WTC11 (cell line): ENCODE results near the gene COL26A1. TPM values are rescaled to one million over a fixed set of nuclear protein-coding genes. Genes with fewer than 3 reads are reported as not detected.
A peak's percentile ranks its signal among the peaks of the same experiment; 100 is the strongest.
"Not testable (repeated sequence)": the region's sequence is repeated elsewhere in the genome, so short reads cannot be mapped to it uniquely, and the experiment has no call there.

Experiments
- ATAC-seq: fragments of 200-7000 bp; cut with Tn5 transposase; 2 replicates; pipeline ENCODE4 v1.10.0; 2021; ENCODE audit warnings: mild to moderate bottlenecking, moderate library complexity
- CTCF ChIA-PET: fragments of 300-600 bp; sonication (Branson Sonifier 250); formaldehyde crosslinking; loops from one replicate; lab custom pipeline; 2021; ENCODE audit warnings: antibody characterized with exemption; lab: Charles Lee
- POLR2A ChIA-PET: fragments of 350-600 bp; sonication (Branson Sonifier 250); formaldehyde crosslinking; loops from one replicate; lab custom pipeline; 2021; ENCODE audit warnings: antibody characterized with exemption; lab: Charles Lee
- DNase-seq: peaks from one replicate; pipeline ENCODE4 v3.0.0; 2021; ENCODE audit warnings: low spot score
- H3K27ac Mint-ChIP-seq: 2 replicates; pipeline ENCODE4 v1.8.0; 2021; ENCODE audit warnings: mixed read lengths
- H3K27me3 Mint-ChIP-seq: 2 replicates; pipeline ENCODE4 v1.8.0; 2021; ENCODE audit warnings: low read depth, mild to moderate bottlenecking, moderate library complexity, mixed read lengths
- H3K36me3 Mint-ChIP-seq: 2 replicates; pipeline ENCODE4 v1.8.0; 2021; ENCODE audit warnings: mixed read lengths
- H3K4me1 Mint-ChIP-seq: 2 replicates; pipeline ENCODE4 v1.8.0; 2022; ENCODE audit warnings: mixed read lengths
- H3K4me3 Mint-ChIP-seq: 2 replicates; pipeline ENCODE4 v1.8.0; 2021; ENCODE audit warnings: mild to moderate bottlenecking, moderate library complexity, mixed read lengths
- H3K9me3 Mint-ChIP-seq: 2 replicates; pipeline ENCODE4 v1.8.0; 2021; ENCODE audit warnings: mixed read lengths
- ATF3 ChIP-seq: sonication (generic); formaldehyde crosslinking; conservative IDR thresholded peaks from 2 replicates; pipeline ENCODE4 v1.8.1; 2022; ENCODE audit warnings: mild to moderate bottlenecking, missing genetic modification reagents
- ELF4 ChIP-seq: sonication (generic); formaldehyde crosslinking; IDR thresholded peaks from 2 replicates; pipeline ENCODE4 v1.8.1; 2022; ENCODE audit warnings: low read depth, mild to moderate bottlenecking, moderate library complexity, missing genetic modification reagents
- FOXK1 ChIP-seq: sonication (generic); formaldehyde crosslinking; IDR thresholded peaks from 2 replicates; pipeline ENCODE4 v1.8.0; 2022; ENCODE audit warnings: mild to moderate bottlenecking, moderate library complexity, missing genetic modification reagents
- GABPB1 ChIP-seq: sonication (generic); formaldehyde crosslinking; IDR thresholded peaks from 2 replicates; pipeline ENCODE4 v1.8.1; 2023; ENCODE audit warnings: mild to moderate bottlenecking, missing genetic modification reagents
- GRHL2 ChIP-seq: fragments of 250-450 bp; sonication (Bioruptor Pico); IDR thresholded peaks from 2 replicates; pipeline ENCODE4 v1.8.0; 2022; ENCODE audit warnings: mild to moderate bottlenecking, moderate library complexity; ENCODE audit not compliant: insufficient replicate concordance, severe bottlenecking
- GTF2I ChIP-seq: fragments of 250-450 bp; sonication (Bioruptor Pico); conservative IDR thresholded peaks from 2 replicates; pipeline ENCODE4 v1.4.0; 2021; ENCODE audit warnings: mild to moderate bottlenecking
- MAX ChIP-seq: sonication (generic); formaldehyde crosslinking; IDR thresholded peaks from 2 replicates; pipeline ENCODE4 v1.8.0; 2022; ENCODE audit warnings: mild to moderate bottlenecking, missing genetic modification reagents
- MYBL2 ChIP-seq: sonication (generic); formaldehyde crosslinking; IDR thresholded peaks from 2 replicates; pipeline ENCODE4 v1.8.1; 2023; ENCODE audit warnings: mild to moderate bottlenecking, moderate library complexity, missing genetic modification reagents
- NR3C1 ChIP-seq: sonication (generic); formaldehyde crosslinking; conservative IDR thresholded peaks from 2 replicates; pipeline ENCODE4 v1.8.1; 2023; ENCODE audit warnings: low read depth, mild to moderate bottlenecking, missing genetic modification reagents
- PRRX2 ChIP-seq: fragments of 250-450 bp; sonication (Bioruptor Pico); IDR thresholded peaks from 2 replicates; pipeline ENCODE4 v1.8.0; 2021; ENCODE audit warnings: mild to moderate bottlenecking
- RORB ChIP-seq: fragments of 250-450 bp; sonication (Bioruptor Pico); IDR thresholded peaks from 2 replicates; pipeline ENCODE4 v1.9.0; 2021; ENCODE audit warnings: mild to moderate bottlenecking
- TCF7 ChIP-seq: sonication (generic); formaldehyde crosslinking; IDR thresholded peaks from 2 replicates; pipeline ENCODE4 v1.8.0; 2022; ENCODE audit warnings: mild to moderate bottlenecking, low read depth, missing genetic modification reagents, moderate library complexity
- ZNF138 ChIP-seq: sonication (generic); formaldehyde crosslinking; conservative IDR thresholded peaks from 2 replicates; pipeline ENCODE4 v1.8.1; 2022; ENCODE audit warnings: mild to moderate bottlenecking, moderate library complexity, missing genetic modification reagents
- ZNF263 ChIP-seq: sonication (generic); formaldehyde crosslinking; IDR thresholded peaks from 2 replicates; pipeline ENCODE4 v1.8.1; 2022; ENCODE audit warnings: low read depth, mild to moderate bottlenecking, moderate library complexity, missing genetic modification reagents
- ZNF317 ChIP-seq: sonication (generic); formaldehyde crosslinking; IDR thresholded peaks from 2 replicates; pipeline ENCODE4 v1.8.1; 2023; ENCODE audit warnings: low read depth, mild to moderate bottlenecking, moderate library complexity, missing genetic modification reagents, borderline replicate concordance
- ZNF396 ChIP-seq: fragments of 250-450 bp; sonication (Bioruptor Pico); IDR thresholded peaks from 2 replicates; pipeline ENCODE4 v1.8.0; 2021; ENCODE audit warnings: mild to moderate bottlenecking, moderate library complexity, borderline replicate concordance
- ZNF671 ChIP-seq: fragments of 250-450 bp; sonication (Bioruptor Pico); IDR thresholded peaks from 2 replicates; pipeline ENCODE4 v1.8.0; 2021; ENCODE audit warnings: mild to moderate bottlenecking
- ZSCAN18 ChIP-seq: fragments of 250-450 bp; sonication (Bioruptor Pico); IDR thresholded peaks from 2 replicates; pipeline ENCODE4 v2.1.2; 2022; ENCODE audit warnings: mild to moderate bottlenecking, moderate library complexity
- total RNA-seq: library from RNA; stranded (reverse); gene quantifications from 3 replicates; pipeline ENCODE4 v1.2.3, GENCODE V29; 2021
- TF ChIP-seq, protein P1 (sequence below): fragments of 250-450 bp; sonication (Bioruptor Pico); conservative IDR thresholded peaks from 2 replicates; pipeline ENCODE4 v1.9.0; 2021; ENCODE audit warnings: mild to moderate bottlenecking
- TF ChIP-seq, protein P2 (sequence below): sonication (generic); formaldehyde crosslinking; IDR thresholded peaks from 2 replicates; pipeline ENCODE4 v1.8.1; 2023; ENCODE audit warnings: mild to moderate bottlenecking, missing genetic modification reagents

COL26A1 gene
- total RNA-seq, 1 experiment from 2014 or later = 64.4 TPM

- Mint-ChIP-seq H3K9me3 (no peaks in the 10 kb centered on the region), H3K27me3 (no peaks in the 10 kb centered on the region), H3K4me1 (peaks cover 38% of the 10 kb centered on the region), H3K4me3 (no peak overlapping the region), H3K36me3 (no peaks in the 10 kb centered on the region), H3K27ac (0 out of 2 replicates have a peak overlapping the region, but pooled peaks have one; percentile 53)
- no peak for TF ChIP-seq GABPB1 (CRISPR knock-in tag)
- ATAC-seq (no peak), DNase-seq (no peak)
- ChIA-PET POLR2A (interaction anchor here (0.9 kb wide), 1 partner anchor 14 kb away, joined by 6 read pairs; no protein-coding TSS in a partner anchor), CTCF (interaction anchor here (1.5 to 3.3 kb wide), 3 partner anchors 10 to 309 kb away, joined by 5 to 10 read pairs (median 6); partner anchors contain the start of gene IFT22)
These were observed 138.7 kb downstream of the COL26A1 start for GRCh38 chr7:101501351-101501750.

DNA sequence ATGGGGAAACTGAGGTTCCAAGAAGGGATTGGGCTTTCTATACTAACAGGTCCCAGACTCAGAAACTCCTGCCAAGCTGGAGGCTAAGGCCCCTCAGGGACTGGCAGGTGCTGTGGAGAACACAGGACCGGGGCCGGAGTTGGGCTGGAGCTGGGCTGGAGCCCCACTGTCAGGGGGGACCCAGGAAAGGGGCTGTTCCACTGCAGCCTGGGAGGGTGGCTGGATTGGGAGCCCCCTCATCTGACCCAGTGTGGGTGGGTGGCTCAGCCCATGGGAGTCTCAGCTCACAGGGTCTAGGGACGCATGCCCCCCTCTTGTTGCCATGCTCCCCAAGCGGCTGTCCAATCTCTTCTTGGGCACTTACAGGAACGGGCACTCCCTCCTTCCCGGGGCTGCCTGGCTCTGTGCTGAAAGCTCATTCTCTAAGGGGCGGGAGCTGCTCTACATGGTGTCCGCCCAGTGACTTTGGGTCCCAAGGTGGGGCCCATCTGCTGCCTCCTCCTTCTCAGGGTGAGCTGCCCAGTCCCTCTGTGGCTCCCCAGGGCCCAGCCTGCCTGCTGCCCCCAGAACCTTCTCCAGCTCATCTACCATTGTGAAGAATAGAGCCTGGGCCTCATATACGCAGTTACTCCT lies 139.9 kb downstream of the COL26A1 start:
- Mint-ChIP-seq H3K4me3 (no peak overlapping the region), H3K27ac (peak overlapping the region; percentile 48; the same call in 1 of the 2 replicates), H3K4me1 (peaks cover 49% of the 10 kb centered on the region), H3K36me3 (no peaks in the 10 kb centered on the region), H3K9me3 (no peaks in the 10 kb centered on the region), H3K27me3 (no peaks in the 10 kb centered on the region)
- ChIA-PET CTCF (interaction anchor here (1.2 to 3.3 kb wide), 4 partner anchors 12 to 310 kb away, joined by 5 to 10 read pairs (median 6); partner anchors contain the start of gene IFT22), POLR2A (no interaction called here)
- TF ChIP-seq PRRX2 (CRISPR knock-in tag) (no peak), ZNF138 (CRISPR knock-in tag) (no peak), ZNF263 (CRISPR knock-in tag) (no peak), RORB (CRISPR knock-in tag) (no peak), TCF7 (CRISPR knock-in tag) (no peak), ATF3 (CRISPR knock-in tag) (no peak), NR3C1 (CRISPR knock-in tag) (no peak), ZNF396 (CRISPR knock-in tag) (no peak), ZSCAN18 (CRISPR knock-in tag) (no peak), ZNF317 (CRISPR knock-in tag) (no peak), GTF2I (CRISPR knock-in tag) (no peak), MYBL2 (CRISPR knock-in tag) (no peak), GRHL2 (CRISPR knock-in tag) (no peak), ELF4 (CRISPR knock-in tag) (no peak), ZNF671 (no peak), MAX (CRISPR knock-in tag) (no peak), FOXK1 (no peak)
- TF ChIP-seq, protein P1, sequence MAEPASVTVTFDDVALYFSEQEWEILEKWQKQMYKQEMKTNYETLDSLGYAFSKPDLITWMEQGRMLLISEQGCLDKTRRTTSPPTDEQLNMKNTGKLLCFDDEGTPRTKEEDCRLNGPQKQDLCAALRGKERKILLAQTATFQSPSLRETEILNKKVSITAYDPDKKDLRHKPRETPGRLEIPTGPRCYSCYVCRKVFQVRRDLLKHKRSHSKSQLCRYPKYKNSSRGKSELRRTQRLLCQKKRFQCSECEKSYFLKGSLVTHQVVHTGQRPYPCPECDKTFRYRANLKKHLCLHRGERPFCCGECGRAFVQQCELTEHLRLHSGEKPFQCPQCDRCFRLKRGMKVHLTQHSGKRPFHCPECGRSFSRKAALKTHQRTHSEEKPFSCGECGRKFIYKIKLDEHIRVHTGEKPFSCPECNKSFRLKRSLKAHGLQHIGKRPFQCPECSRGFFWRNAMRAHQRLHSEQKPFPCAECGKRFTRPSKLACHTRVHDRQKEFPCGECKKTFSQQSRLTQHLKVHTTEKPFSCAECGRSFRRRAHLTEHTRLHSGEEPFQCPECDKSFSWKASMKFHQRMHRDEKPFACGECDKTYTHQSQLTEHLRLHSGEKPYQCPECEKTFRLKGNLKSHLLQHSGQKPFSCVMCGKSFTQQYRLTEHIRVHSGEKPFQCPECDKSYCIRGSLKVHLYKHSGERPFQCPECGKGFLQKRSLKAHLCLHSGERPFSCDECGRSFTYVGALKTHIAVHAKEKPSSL (CRISPR knock-in tag) = no peak
- TF ChIP-seq, protein P2, sequence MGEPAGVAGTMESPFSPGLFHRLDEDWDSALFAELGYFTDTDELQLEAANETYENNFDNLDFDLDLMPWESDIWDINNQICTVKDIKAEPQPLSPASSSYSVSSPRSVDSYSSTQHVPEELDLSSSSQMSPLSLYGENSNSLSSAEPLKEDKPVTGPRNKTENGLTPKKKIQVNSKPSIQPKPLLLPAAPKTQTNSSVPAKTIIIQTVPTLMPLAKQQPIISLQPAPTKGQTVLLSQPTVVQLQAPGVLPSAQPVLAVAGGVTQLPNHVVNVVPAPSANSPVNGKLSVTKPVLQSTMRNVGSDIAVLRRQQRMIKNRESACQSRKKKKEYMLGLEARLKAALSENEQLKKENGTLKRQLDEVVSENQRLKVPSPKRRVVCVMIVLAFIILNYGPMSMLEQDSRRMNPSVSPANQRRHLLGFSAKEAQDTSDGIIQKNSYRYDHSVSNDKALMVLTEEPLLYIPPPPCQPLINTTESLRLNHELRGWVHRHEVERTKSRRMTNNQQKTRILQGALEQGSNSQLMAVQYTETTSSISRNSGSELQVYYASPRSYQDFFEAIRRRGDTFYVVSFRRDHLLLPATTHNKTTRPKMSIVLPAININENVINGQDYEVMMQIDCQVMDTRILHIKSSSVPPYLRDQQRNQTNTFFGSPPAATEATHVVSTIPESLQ = no peak
- ATAC-seq (no peak), DNase-seq (no peak)

DNA sequence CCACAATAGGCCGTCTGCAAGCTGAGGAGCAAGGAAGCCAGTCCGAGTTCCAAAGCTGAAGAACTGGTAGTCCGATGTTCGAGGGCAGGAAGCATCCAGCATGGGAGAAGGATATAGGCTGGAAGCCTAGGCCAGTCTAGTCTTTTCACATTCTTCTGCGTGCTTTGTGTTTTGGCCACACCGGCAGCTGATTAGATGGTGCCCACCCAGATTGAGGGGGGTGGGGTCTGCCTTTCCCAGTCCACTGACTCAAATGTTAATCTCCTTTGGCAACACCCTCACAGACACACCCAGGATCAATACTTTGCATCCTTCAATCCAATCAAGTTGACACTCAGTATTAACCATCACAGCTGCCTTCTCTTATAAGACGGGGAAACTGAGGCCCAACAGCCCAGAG lies 142.8 kb downstream of the COL26A1 start:
- CTCF ChIA-PET = interaction anchor here (0.6 to 2.1 kb wide), 6 partner anchors 17 to 259 kb away, joined by 3 to 6 read pairs (median 4); partner anchors contain the start of gene COL26A1
- POLR2A ChIA-PET = not testable (repeated sequence)

More for the DNA sequence above, 142.8 kb downstream of the COL26A1 start:
- H3K36me3 Mint-ChIP-seq, H3K9me3 Mint-ChIP-seq, H3K4me3 Mint-ChIP-seq, H3K27ac Mint-ChIP-seq, ATAC-seq, H3K27me3 Mint-ChIP-seq, DNase-seq: not testable (repeated sequence)
- H3K4me1 Mint-ChIP-seq = peaks cover 39% of the 10 kb centered on the region
